Kidney epithelial cell (primary cell): ENCODE results near the gene ARHGAP42. TPM values are rescaled to one million over a fixed set of nuclear protein-coding genes. Genes with fewer than 3 reads are reported as not detected.

Experiments
- DNase-seq: peaks from one replicate; pipeline ENCODE4 v3.0.0-alpha.2; 2010; ENCODE audit warnings: low read depth
- H3K27me3 ChIP-seq: 2 replicates; pipeline ENCODE4 v1.6.0; 2011; ENCODE audit warnings: low read length; ENCODE audit not compliant: control insufficient read depth, insufficient read depth
- H3K36me3 ChIP-seq: 2 replicates; pipeline ENCODE4 v1.5.1; 2011; ENCODE audit warnings: low read length; ENCODE audit not compliant: control insufficient read depth, insufficient read depth
- H3K4me3 ChIP-seq: 2 replicates; pipeline ENCODE4 v1.5.1; 2011; ENCODE audit warnings: low read depth, mild to moderate bottlenecking, control low read depth, low read length
- CTCF ChIP-seq: IDR thresholded peaks from 2 replicates; pipeline ENCODE4 v1.5.1; 2011; ENCODE audit warnings: mild to moderate bottlenecking, moderate library complexity, low read length, control low read depth, inconsistent platforms; ENCODE audit not compliant: insufficient read depth, poor library complexity, severe bottlenecking
- total RNA-seq: library from RNA; depleted of rRNA; stranded (reverse); fragments of >200 nt; gene quantifications from 2 replicates; pipeline ENCODE4 v1.2.3, GENCODE V29; 2015

ARHGAP42 gene
- total RNA-seq, 1 donor from 2014 or later: 27.9 TPM

GRCh38 chr11:100691896-100692653 lies 5.0 kb downstream of the ARHGAP42 start:
- DNase-seq: no peak
- Histone ChIP-seq H3K4me3 (no peak overlapping the region), H3K27me3 (no peaks in the 10 kb centered on the region), H3K36me3 (no peaks in the 10 kb centered on the region)
- no peak for TF ChIP-seq CTCF

DNA sequence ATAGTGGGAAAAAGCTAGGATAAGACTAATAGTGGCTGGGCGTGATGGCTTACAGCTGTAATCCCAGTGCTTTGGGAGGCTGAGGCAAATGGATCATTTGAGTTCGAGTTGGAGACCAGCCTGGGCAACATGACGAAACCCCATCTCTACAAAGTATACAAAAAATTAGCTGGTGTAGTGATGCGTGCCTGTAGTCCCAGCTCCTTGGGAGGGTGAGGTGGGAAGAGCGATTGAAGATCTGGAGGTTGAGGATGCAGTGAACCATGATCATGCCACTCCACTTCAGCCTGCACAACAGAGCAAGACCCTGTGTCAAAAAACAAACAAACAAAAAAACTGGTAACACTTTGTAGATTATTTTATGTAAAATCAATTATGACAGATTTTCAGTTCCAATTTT lies 8.8 kb downstream of the ARHGAP42 start:
- no peaks in the 10 kb centered on the region for H3K36me3 ChIP-seq
- no peak for DNase-seq
- TF ChIP-seq CTCF: no peak
- H3K4me3 ChIP-seq: no peak overlapping the region
- H3K27me3 ChIP-seq: no peaks in the 10 kb centered on the region

- Histone ChIP-seq H3K4me3 (no peak overlapping the region), H3K27me3 (no peaks in the 10 kb centered on the region), H3K36me3 (no peaks in the 10 kb centered on the region)
- DNase-seq: no peak
- TF ChIP-seq CTCF: no peak
Observed at GRCh38 chr11:100703139-100703538, 16.1 kb downstream of the ARHGAP42 start.

GRCh38 chr11:100703801-100704575 lies 16.9 kb downstream of the ARHGAP42 start:
- Histone ChIP-seq H3K27me3 (no peaks in the 10 kb centered on the region), H3K36me3 (no peaks in the 10 kb centered on the region), H3K4me3 (no peak overlapping the region)
- no peak for DNase-seq
- TF ChIP-seq CTCF: no peak

- H3K27me3 ChIP-seq: no peaks in the 10 kb centered on the region
- no peak for TF ChIP-seq CTCF
- H3K36me3 ChIP-seq: no peaks in the 10 kb centered on the region
- no peak for DNase-seq
- H3K4me3 ChIP-seq: no peak overlapping the region
Observed at GRCh38 chr11:100705447-100705846, 18.4 kb downstream of the ARHGAP42 start.

- no peaks in the 10 kb centered on the region for H3K27me3 ChIP-seq
- no peaks in the 10 kb centered on the region for H3K36me3 ChIP-seq
- no peak for DNase-seq
- no peak overlapping the region for H3K4me3 ChIP-seq
- no peak for TF ChIP-seq CTCF
Observed at GRCh38 chr11:100706179-100706578, 19.1 kb downstream of the ARHGAP42 start.
